OCI-LY1 (cell line): ENCODE results near the gene UNC93B1.

Experiments
- CTCF ChIP-seq: fragments of 200-600 bp; sonication (generic), shearing (Covaris generic); IDR thresholded peaks from 2 replicates; pipeline ENCODE4 v1.5.1; 2017; ENCODE audit warnings: mild to moderate bottlenecking, antibody characterized with exemption, low read length, moderate library complexity, mixed read lengths
- EZH2 ChIP-seq: fragments of 200-600 bp; sonication (generic), shearing (Covaris generic); IDR thresholded peaks from 2 replicates; pipeline ENCODE4 v1.8.0; 2017; ENCODE audit warnings: borderline replicate concordance, mixed run types, mild to moderate bottlenecking, antibody characterized with exemption, low read length, moderate library complexity, mixed read lengths

- no peak for TF ChIP-seq CTCF
- no peak for TF ChIP-seq EZH2
Measured at GRCh38 chr11:68041617-68042218, 37.8 kb upstream of the UNC93B1 start.
